HUES6 (cell line): ENCODE data around the gene NHS.

Experiments
- H3K27ac ChIP-seq: 2 replicates; pipeline ENCODE4 v1.7.0; 2013; ENCODE audit warnings: low read depth, mild to moderate bottlenecking, low read length, inconsistent platforms
- H3K27me3 ChIP-seq: 2 replicates; pipeline ENCODE4 v1.6.1; 2013; ENCODE audit warnings: low read length; ENCODE audit not compliant: control insufficient read depth, insufficient read depth
- H3K36me3 ChIP-seq: 2 replicates; pipeline ENCODE4 v1.6.1; 2013; ENCODE audit warnings: low read length; ENCODE audit not compliant: control insufficient read depth, insufficient read depth
- H3K4me1 ChIP-seq: 2 replicates; pipeline ENCODE4 v1.6.1; 2013; ENCODE audit warnings: low read length; ENCODE audit not compliant: control insufficient read depth, insufficient read depth
- H3K4me3 ChIP-seq: 2 replicates; pipeline ENCODE4 v1.5.1; 2013; ENCODE audit warnings: low read depth, low read length
- H3K9ac ChIP-seq: one replicate; pipeline ENCODE4 v1.6.1; 2013; ENCODE audit warnings: mild to moderate bottlenecking, low read length
- H3K9me3 ChIP-seq: 2 replicates; pipeline ENCODE4 v1.6.1; 2013; ENCODE audit warnings: low read depth, low read length; ENCODE audit not compliant: control insufficient read depth, insufficient read depth

The NHS gene

DNA sequence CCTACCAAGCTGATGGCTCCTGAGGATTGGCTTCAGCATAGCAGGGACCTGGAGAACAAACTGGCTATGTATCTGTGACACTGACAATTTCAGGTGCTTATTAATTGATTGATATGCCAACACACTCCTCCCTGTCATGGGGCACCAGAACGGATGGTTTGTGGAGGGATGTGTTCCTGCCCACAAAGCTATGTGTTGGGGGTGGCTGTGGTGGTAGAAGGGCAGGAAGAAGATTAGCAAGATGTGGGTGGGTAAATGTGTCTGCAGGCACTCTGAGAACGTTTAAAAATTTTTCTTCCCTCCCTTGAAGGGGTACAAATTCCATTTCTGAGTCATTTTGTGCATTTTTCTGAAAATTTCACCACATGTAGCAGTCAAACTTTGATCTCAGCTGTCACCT lies 307.3 kb downstream of the NHS start:
- Histone ChIP-seq H3K9me3 (no peaks in the 10 kb centered on the region), H3K27me3 (peaks cover 9% of the 10 kb centered on the region; the same call in 1 of the 2 replicates), H3K27ac (no peak overlapping the region), H3K9ac (no peak overlapping the region), H3K4me3 (no peak overlapping the region), H3K36me3 (no peaks in the 10 kb centered on the region), H3K4me1 (peaks cover 7% of the 10 kb centered on the region)

- no peaks in the 10 kb centered on the region for H3K36me3 ChIP-seq
- no peak overlapping the region for H3K9ac ChIP-seq
- no peaks in the 10 kb centered on the region for H3K9me3 ChIP-seq
- no peak overlapping the region for H3K4me3 ChIP-seq
- H3K27me3 ChIP-seq: peaks cover 9% of the 10 kb centered on the region; the same call in 1 of the 2 replicates
- no peak overlapping the region for H3K27ac ChIP-seq
- H3K4me1 ChIP-seq: peaks cover 4% of the 10 kb centered on the region
Measured at GRCh38 chrX:17685026-17685425, 310.0 kb downstream of the NHS start.

GRCh38 chrX:17687648-17688047 lies 312.6 kb downstream of the NHS start:
- Histone ChIP-seq H3K27ac (no peak overlapping the region), H3K27me3 (no peaks in the 10 kb centered on the region; the same call in 1 of the 2 replicates), H3K9ac (no peak overlapping the region), H3K9me3 (no peaks in the 10 kb centered on the region), H3K4me1 (peaks cover 2% of the 10 kb centered on the region; the same call in 1 of the 2 replicates), H3K36me3 (no peaks in the 10 kb centered on the region), H3K4me3 (no peak overlapping the region)

DNA sequence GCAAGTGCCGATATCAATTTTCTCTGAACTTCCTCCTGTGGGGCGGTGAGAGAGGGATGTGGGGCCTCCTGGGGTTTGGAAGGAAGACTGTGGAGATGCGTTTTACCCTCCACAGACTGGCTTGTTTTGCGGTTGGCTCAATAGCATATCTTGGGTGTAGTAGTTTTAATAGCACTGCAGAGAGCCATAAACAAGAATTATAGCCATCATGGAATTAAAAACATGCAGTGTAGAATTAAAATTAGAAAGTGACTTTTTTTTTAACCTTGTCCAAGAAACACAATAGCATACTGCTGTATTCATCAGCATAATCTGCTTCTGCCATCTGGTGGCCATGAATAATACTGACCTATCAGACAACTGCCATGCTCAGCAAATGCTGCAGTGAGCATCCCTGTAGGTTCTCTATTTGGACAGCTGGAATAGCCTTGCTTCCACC lies 315.0 kb downstream of the NHS start:
- Histone ChIP-seq H3K27me3 (no peaks in the 10 kb centered on the region; the same call in 1 of the 2 replicates), H3K27ac (no peak overlapping the region), H3K36me3 (no peaks in the 10 kb centered on the region), H3K9me3 (no peaks in the 10 kb centered on the region), H3K4me3 (no peak overlapping the region), H3K9ac (no peak overlapping the region), H3K4me1 (peaks cover 8% of the 10 kb centered on the region)

- Histone ChIP-seq H3K36me3 (no peaks in the 10 kb centered on the region), H3K9me3 (no peaks in the 10 kb centered on the region), H3K27me3 (no peaks in the 10 kb centered on the region), H3K9ac (no peak overlapping the region), H3K4me1 (peaks cover 8% of the 10 kb centered on the region), H3K27ac (no peak overlapping the region), H3K4me3 (no peak overlapping the region)
Measured at GRCh38 chrX:17692709-17693346, 317.8 kb downstream of the NHS start.

DNA sequence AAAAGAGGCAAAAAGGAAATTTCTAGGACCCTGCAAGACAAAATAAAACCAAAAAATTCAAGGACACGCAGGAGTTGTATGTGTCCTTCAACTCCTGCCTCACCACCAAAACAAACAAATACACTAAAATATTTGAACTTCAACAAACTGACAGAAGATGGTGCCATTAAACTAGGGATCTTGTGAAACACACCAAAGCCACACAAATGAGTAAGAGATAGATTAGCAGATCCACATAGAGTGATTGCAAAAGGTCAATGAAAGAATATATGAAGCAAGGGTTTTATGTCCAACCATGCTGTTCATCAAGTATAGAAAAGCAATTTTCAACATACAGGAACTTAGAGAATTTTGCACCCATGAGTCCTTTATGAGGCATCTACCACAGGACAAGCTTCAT lies 322.2 kb downstream of the NHS start:
- Histone ChIP-seq H3K9me3 (no peaks in the 10 kb centered on the region), H3K36me3 (no peaks in the 10 kb centered on the region), H3K9ac (no peak overlapping the region), H3K27me3 (no peaks in the 10 kb centered on the region; the same call in 1 of the 2 replicates), H3K4me1 (peaks cover 8% of the 10 kb centered on the region), H3K4me3 (no peak overlapping the region), H3K27ac (no peak overlapping the region)

DNA sequence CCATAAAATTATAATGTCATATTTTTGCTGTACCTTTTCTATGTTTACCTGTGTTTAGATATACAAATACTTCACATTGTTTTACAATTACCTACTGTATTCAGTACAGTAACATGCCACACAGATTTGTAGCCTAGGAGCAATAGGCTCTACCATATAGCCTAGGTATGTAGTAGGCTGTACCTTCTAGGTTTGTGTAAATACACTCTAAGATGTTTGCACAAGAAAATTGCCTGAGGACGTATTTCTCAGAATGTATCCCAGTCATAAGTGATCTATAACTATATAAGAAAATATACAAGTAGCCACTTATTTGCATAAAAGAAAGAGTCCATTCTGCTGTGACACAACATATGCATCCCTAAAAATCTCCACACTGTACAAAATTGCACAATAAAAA lies 326.0 kb downstream of the NHS start:
- Histone ChIP-seq H3K4me3 (no peak overlapping the region), H3K9me3 (no peaks in the 10 kb centered on the region), H3K27ac (no peak overlapping the region), H3K4me1 (no peaks in the 10 kb centered on the region), H3K9ac (no peak overlapping the region), H3K36me3 (no peaks in the 10 kb centered on the region), H3K27me3 (no peaks in the 10 kb centered on the region; the same call in 1 of the 2 replicates)

- Histone ChIP-seq H3K27me3 (no peaks in the 10 kb centered on the region; the same call in 1 of the 2 replicates), H3K9ac (no peak overlapping the region), H3K4me1 (no peaks in the 10 kb centered on the region), H3K4me3 (no peak overlapping the region), H3K27ac (no peak overlapping the region), H3K36me3 (no peaks in the 10 kb centered on the region), H3K9me3 (no peaks in the 10 kb centered on the region)
Measured at GRCh38 chrX:17703201-17703600, 328.2 kb downstream of the NHS start.

DNA sequence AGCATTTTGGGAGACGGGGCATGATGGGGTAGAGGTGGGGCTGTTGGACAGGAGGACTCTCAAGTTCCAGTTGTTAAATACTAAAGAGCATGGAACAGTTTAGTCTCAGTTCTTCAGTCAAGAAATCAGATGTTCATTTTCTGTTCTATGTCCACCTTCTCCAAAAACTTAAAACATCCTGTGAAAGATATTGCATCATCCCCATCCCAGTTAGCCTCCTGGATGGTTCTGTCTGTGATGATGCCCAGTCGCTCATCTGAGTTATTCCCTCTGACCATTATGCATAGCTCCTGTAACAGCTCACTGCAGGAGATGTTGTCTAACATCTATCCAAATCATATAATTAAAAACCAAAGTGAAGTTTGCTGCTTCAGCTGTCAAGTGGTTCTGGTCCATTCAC lies 330.2 kb downstream of the NHS start:
- Histone ChIP-seq H3K27me3 (no peaks in the 10 kb centered on the region; the same call in 1 of the 2 replicates), H3K4me1 (no peaks in the 10 kb centered on the region), H3K9ac (no peak overlapping the region), H3K27ac (no peak overlapping the region), H3K36me3 (no peaks in the 10 kb centered on the region), H3K4me3 (no peak overlapping the region), H3K9me3 (no peaks in the 10 kb centered on the region)

DNA sequence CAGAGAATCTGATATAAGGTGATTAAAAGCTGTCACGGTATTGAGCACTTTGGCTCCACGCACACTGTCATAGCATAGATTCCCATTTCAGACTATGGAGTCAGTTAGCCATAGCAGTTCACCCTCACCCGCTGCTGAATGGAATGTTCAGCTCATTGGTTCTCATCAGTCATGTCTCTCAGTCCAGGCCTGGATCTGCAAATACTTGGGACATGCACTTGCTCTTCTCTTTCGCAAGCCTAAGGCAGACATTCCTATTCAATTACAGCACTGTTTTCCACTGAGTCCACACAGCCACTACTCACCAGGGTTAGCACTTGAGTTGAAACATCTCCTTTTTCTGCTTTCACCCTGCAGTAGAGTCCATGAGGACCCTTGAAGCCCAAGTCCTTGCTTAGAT lies 331.7 kb downstream of the NHS start:
- Histone ChIP-seq H3K9ac (no peak overlapping the region), H3K36me3 (no peaks in the 10 kb centered on the region), H3K4me1 (no peaks in the 10 kb centered on the region), H3K27me3 (no peaks in the 10 kb centered on the region; the same call in 1 of the 2 replicates), H3K27ac (no peak overlapping the region), H3K4me3 (no peak overlapping the region), H3K9me3 (no peaks in the 10 kb centered on the region)

- H3K4me1 ChIP-seq: no peaks in the 10 kb centered on the region
- H3K27me3 ChIP-seq: no peaks in the 10 kb centered on the region; the same call in 1 of the 2 replicates
- H3K9me3 ChIP-seq: no peaks in the 10 kb centered on the region
- no peak overlapping the region for H3K4me3 ChIP-seq
- no peaks in the 10 kb centered on the region for H3K36me3 ChIP-seq
- no peak overlapping the region for H3K27ac ChIP-seq
- no peak overlapping the region for H3K9ac ChIP-seq
Measured at GRCh38 chrX:17707731-17708130, 332.7 kb downstream of the NHS start.
